GM13976 (cell line): ENCODE results near the gene UNC5B.
A peak's percentile ranks its signal among the peaks of the same experiment; 100 is the strongest.

Experiments used
- DNase-seq: peaks from one replicate; pipeline ENCODE4 v3.0.0; 2012; ENCODE audit warnings: low spot score
- CTCF ChIP-seq: IDR thresholded peaks from 2 replicates; pipeline ENCODE4 v1.5.1; 2012; ENCODE audit warnings: borderline replicate concordance, mild to moderate bottlenecking; ENCODE audit not compliant: insufficient read depth; ENCODE audit errors: extremely low read depth, missing control alignments, control extremely low read depth
- in situ Hi-C: fragments of 300-500 bp; cut with MboI; formaldehyde crosslinking; loops from one replicate; pipeline ENCODE4 v1.12.0; 2022; ENCODE audit warnings: low sequenced_read_pairs, mixed read lengths, inconsistent platforms; ENCODE audit not compliant: unreplicated experiment

The UNC5B gene

DNA sequence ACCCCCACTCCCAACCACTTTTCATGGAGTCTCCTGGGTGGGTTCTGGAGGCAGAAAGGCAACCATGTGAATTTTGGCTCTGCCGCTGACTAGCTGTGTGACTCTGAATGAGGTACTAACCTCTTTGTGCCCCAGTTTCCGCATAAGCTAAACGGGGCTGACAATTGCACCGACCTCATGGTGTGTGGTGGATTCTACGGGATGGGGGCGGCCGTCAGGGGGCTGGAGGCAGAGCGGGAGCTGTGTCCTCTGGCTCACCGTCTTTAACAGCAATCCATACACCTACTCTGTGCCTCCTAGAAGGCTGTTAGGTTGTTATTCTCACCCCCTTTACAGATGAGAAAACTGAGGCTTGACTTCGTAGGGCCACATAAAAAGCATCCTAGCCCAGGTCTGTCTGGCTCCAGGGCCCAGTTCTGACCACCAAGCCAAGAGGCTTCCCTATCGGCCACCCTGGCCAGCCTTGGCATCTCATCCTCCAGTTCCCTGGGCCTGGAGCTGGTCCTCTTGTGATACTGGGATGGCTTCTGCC is 102.4 kb downstream of the UNC5B start:
- DNase-seq: no peak
- in situ Hi-C loops: loop anchor here (5.0 to 10.0 kb wide), 2 partner anchors 258 to 390 kb away; no protein-coding TSS in a partner anchor

DNA sequence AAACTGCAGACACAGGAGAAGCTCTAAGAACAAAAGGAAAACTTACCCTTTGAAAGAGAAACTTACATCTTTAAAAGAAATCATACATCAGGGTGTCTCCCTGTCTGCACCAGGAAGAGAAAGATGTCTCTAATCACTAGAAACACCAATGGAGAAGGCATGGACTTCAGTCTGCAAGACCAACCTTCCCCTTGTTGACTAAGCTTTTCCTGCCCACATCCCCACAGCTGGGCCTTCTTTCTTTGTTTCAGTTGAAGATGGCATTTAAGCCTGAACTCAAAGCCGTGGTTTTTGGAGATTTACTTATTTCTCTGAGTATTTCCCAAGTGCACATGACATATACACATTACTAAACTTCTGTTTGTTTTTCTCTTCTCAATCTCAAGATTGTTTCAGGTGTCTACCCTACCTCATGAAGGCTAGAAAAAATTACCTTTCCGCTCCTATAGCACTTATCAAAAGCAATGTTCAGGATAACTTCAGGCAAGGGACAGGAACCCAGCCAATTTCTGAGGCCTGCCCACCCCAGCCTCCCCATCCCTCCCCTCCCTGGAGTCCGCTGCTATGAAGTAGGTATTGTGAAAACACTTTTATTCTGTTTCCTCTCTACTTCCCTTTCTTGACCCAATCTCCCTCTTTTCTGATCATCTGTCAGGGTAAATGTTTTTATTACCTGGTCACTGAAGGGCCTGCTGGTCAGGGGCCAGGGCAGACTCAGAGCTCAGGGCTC is 103.9 kb downstream of the UNC5B start:
- in situ Hi-C loops: loop anchor here (10.0 kb wide), 1 partner anchor 389 kb away; no protein-coding TSS in a partner anchor

More for the DNA sequence above, 102.4 kb downstream of the UNC5B start:
- no peak for TF ChIP-seq CTCF

GRCh38 chr10:71316786-71317160 is 104.4 kb downstream of the UNC5B start:
- in situ Hi-C loops: loop anchor here (10.0 kb wide), 1 partner anchor 388 kb away; no protein-coding TSS in a partner anchor
- no peak for DNase-seq
- no peak for TF ChIP-seq CTCF

More for the DNA sequence above, 103.9 kb downstream of the UNC5B start:
- DNase-seq: no peak
- TF ChIP-seq CTCF: no peak

- no peak for DNase-seq
- no peak for TF ChIP-seq CTCF
- in situ Hi-C loops: loop anchor here (10.0 kb wide), 1 partner anchor 387 kb away; no protein-coding TSS in a partner anchor
Measured at GRCh38 chr10:71317739-71318138, 105.4 kb downstream of the UNC5B start.

DNA sequence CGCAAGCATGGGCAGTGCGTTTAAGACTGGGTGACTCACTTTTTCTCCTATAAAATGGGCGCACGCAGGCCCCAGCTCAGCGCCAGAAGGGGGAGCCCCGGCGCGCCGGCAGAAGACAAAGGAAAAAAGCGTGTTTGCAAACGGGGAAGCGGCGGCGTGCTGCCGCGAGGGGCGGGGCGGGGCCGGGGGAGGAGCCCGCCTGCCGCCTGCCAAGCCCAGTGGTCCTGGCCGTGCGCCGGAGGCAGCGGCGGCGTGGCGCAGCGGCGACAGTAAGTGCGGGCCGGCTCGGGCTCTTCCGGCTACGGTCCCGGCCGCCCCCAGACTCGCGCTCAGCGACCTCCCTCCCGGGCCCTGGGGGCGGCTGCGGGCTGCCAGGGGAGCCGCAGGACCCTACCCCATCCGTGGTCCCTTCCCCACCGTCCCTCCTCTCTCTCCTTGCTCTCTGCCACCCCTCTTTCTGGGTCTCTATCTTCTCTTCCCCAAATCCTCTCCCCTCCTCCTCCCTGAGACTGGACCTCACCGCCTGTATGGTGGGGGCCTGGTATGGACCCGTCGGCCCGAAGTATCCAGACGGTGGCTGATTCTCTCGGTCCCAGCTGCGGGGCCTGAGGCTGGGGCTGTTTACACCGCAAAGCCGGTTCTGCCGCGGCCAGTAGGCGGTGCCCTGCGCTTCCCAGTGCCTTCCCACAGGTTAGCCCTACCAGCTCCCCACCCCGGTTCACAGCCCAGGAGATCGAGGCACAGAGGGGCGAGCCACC is 106.9 kb downstream of the UNC5B start, which contains the start of gene SLC29A3:
Gene SLC29A3, plus strand, starts transcription at position 218 of the 758 bp plus-strand sequence. Its CDS starts 51 bp downstream, at position 269.
- peak; percentile 96 for DNase-seq
- in situ Hi-C loops: loop anchor here (10.0 kb wide), 1 partner anchor 386 kb away; no protein-coding TSS in a partner anchor
- peak; percentile 82 for TF ChIP-seq CTCF

DNA sequence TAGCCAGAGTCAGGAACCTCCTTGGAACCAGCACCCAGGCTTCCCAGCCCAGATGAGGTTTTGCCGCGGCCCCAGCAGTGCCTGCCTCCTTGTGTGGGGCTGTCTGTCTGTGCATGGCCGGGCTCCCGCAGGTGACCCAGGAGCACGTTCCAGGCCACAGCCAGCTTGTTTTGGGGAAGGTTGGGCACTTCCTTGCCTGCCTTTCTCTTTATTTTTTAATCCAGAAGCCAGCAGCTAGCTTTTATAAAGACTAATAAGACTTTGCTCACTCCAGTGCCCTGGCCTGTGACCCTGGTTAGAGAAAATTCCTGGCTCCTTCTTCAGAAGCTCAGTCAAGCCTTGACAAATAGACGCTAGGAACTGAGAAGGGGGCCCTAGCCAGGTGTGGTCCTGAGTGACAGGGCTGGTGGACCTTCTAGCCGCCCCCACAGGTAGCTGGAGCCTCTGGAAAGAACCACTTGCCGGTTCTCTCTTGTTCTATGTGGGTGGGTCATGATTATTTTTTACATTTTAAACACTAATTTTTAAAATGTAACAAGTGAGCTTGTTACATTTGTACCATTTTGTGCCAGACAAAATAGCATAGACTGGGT is 107.5 kb downstream of the UNC5B start:
- in situ Hi-C loops: loop anchor here (10.0 kb wide), 1 partner anchor 385 kb away; no protein-coding TSS in a partner anchor
- DNase-seq: no peak
- TF ChIP-seq CTCF: no peak
